ENCODE data around the gene LRIT1. TPM values are rescaled to one million over a fixed set of nuclear protein-coding genes. Genes with fewer than 3 reads are reported as not detected.

LRIT1 gene
- total RNA-seq, 1 donor from 2014 or later = not detected

DNA sequence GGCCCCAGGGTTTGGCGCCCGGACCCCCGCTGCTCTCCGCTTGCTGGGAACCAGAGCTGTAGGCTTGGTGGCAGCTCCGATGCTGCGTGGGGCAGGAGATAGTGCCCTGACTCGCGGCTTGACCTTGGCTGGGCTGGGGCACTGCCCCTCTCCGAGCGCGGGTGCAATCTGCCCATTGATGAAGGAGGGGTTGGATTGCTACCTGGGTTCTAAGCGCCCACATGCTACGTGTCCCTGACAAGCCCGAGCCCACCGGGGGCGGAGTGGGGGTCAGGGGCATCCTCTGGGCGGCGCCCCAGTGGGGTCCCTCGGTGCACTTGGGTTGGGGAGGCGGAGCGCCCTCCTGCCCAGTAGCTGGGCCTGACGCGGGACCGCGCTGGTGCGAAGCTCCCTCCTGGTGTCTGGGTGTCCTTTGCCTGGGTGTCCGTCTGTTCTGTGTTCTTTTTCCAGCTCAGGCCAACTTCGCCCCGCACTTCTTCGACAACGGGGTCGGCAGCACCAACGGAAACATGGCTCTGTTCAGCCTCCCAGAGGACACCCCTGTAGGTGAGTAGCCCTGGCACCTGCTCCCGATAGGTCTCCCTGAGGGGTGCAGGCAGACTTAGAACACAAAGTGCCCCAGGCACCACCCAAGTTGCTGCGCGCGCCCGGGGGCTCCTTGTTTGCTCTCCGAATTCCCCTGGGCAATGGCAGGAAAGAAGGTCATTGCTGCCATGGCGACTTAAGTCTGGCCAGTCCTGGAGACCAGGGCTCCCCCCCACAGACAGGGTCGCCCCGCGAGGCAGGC lies 46.1 kb downstream of the LRIT1 start:
- H3K79me2 ChIP-seq (ENCODE audit: insufficient read depth, low read length) = no peaks in the 10 kb centered on the region
- H3K9me3 ChIP-seq (ENCODE audit: insufficient read depth, low read depth, low read length) = no peaks in the 10 kb centered on the region
- no peak overlapping the region for H3K9ac ChIP-seq (ENCODE audit: low read length)
- no peak for FAIRE-seq
- H3K4me2 ChIP-seq (ENCODE audit: low read length) = peak overlapping the region; percentile 80
- Mint-ChIP-seq H3K4me1 (ENCODE audit: low read depth, unreplicated experiment) (no peaks in the 10 kb centered on the region), H3K4me3 (ENCODE audit: unreplicated experiment) (peak overlapping the region; percentile 27), H3K36me3 (ENCODE audit: low read depth, unreplicated experiment) (peaks cover 3% of the 10 kb centered on the region), H3K27ac (ENCODE audit: unreplicated experiment) (no peak overlapping the region), H3K9me3 (ENCODE audit: unreplicated experiment) (no peaks in the 10 kb centered on the region), H3K27me3 (ENCODE audit: low read depth, unreplicated experiment) (peaks cover 79% of the 10 kb centered on the region)
- H3K36me3 ChIP-seq (ENCODE audit: insufficient read depth, low read length) = no peaks in the 10 kb centered on the region
- no peak for TF ChIP-seq EZH2 (IDR thresholded peaks at IDR 0.05; ENCODE audit: insufficient read depth, low read length)
- TF ChIP-seq, protein P1, sequence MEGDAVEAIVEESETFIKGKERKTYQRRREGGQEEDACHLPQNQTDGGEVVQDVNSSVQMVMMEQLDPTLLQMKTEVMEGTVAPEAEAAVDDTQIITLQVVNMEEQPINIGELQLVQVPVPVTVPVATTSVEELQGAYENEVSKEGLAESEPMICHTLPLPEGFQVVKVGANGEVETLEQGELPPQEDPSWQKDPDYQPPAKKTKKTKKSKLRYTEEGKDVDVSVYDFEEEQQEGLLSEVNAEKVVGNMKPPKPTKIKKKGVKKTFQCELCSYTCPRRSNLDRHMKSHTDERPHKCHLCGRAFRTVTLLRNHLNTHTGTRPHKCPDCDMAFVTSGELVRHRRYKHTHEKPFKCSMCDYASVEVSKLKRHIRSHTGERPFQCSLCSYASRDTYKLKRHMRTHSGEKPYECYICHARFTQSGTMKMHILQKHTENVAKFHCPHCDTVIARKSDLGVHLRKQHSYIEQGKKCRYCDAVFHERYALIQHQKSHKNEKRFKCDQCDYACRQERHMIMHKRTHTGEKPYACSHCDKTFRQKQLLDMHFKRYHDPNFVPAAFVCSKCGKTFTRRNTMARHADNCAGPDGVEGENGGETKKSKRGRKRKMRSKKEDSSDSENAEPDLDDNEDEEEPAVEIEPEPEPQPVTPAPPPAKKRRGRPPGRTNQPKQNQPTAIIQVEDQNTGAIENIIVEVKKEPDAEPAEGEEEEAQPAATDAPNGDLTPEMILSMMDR (IDR thresholded peaks at IDR 0.05; ENCODE audit: insufficient read depth, low read depth, low read length) = no peak
- H3K27me3 ChIP-seq (ENCODE audit: insufficient read depth, low read length) = peaks cover 26% of the 10 kb centered on the region
- no peak for DNase-seq (ENCODE audit: low read depth)
- no peaks in the 10 kb centered on the region for H3K4me1 ChIP-seq (ENCODE audit: insufficient read depth, low read length)
- H4K20me1 ChIP-seq (ENCODE audit: insufficient read depth, low read length) = no peaks in the 10 kb centered on the region
- no peak overlapping the region for H3K27ac ChIP-seq (ENCODE audit: low read depth, low read length)
- no peak overlapping the region for H3K4me3 ChIP-seq (ENCODE audit: insufficient read depth, low read depth, low read length)
- no peak overlapping the region for H2AFZ ChIP-seq (ENCODE audit: low read depth, low read length)

DNA sequence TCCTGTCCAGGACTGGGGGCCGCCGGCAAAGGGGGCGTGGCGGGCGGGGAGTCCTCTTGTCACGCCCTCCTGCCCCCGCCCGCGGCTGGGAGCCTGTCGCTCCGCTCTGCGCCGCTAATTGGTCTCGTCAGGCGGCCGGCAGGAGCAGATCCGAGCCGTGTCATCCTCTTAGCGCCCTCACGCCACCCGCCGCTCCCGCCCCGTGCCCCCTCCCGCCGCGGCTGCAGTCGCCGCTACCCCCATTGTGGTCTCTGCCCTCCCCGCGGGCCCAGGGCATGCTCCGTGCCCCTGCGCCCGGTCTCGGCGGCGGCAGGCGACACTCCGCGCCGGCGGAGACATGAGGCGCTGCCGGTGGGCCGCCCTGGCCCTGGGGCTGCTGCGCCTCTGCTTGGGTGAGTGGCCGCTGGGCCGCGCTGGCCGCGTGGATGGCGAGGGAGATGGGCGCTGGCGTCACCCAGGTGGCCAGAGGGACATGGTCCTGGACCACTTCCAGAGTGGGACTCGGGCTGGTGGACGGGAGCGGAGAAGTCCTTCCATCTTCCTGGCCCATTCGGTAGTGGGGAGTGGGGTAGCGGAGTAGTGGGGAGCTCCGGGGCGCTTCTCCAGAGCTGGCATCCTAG lies 46.8 kb downstream of the LRIT1 start, which contains the start of gene CDHR1:
Gene CDHR1, plus strand, starts transcription at position 114 of the 620 bp plus-strand sequence. Its CDS starts 224 bp downstream, at position 338.
- FAIRE-seq (no peak), DNase-seq (ENCODE audit: low read depth) (no peak)
- Histone ChIP-seq H3K27me3 (ENCODE audit: insufficient read depth, low read length) (peaks cover 26% of the 10 kb centered on the region), H3K9ac (ENCODE audit: low read length) (no peak within 1 kb of the TSS), H3K9me3 (ENCODE audit: insufficient read depth, low read depth, low read length) (no peaks in the 10 kb centered on the region), H3K4me1 (ENCODE audit: insufficient read depth, low read length) (no peaks in the 10 kb centered on the region), H3K4me3 (ENCODE audit: insufficient read depth, low read depth, low read length) (no peak within 1 kb of the TSS), H4K20me1 (ENCODE audit: insufficient read depth, low read length) (no peaks in the 10 kb centered on the region), H3K36me3 (ENCODE audit: insufficient read depth, low read length) (no peaks in the 10 kb centered on the region), H3K27ac (ENCODE audit: low read depth, low read length) (no peak within 1 kb of the TSS), H3K79me2 (ENCODE audit: insufficient read depth, low read length) (no peaks in the 10 kb centered on the region), H2AFZ (ENCODE audit: low read depth, low read length) (peak within 1 kb of the TSS; percentile 69), H3K4me2 (ENCODE audit: low read length) (peak within 1 kb of the TSS; percentile 80)
- Mint-ChIP-seq H3K36me3 (ENCODE audit: low read depth, unreplicated experiment) (peaks cover 3% of the 10 kb centered on the region), H3K27ac (ENCODE audit: unreplicated experiment) (no peak within 1 kb of the TSS), H3K27me3 (ENCODE audit: low read depth, unreplicated experiment) (peaks cover 73% of the 10 kb centered on the region), H3K4me3 (ENCODE audit: unreplicated experiment) (peak within 1 kb of the TSS; percentile 27), H3K4me1 (ENCODE audit: low read depth, unreplicated experiment) (no peaks in the 10 kb centered on the region), H3K9me3 (ENCODE audit: unreplicated experiment) (no peaks in the 10 kb centered on the region)
- TF ChIP-seq, protein P1 (IDR thresholded peaks at IDR 0.05; ENCODE audit: insufficient read depth, low read depth, low read length) = no peak
- TF ChIP-seq EZH2 (IDR thresholded peaks at IDR 0.05; ENCODE audit: insufficient read depth, low read length) = peak; percentile 79
